ENCODE measurements around the gene WDR7. TPM values are rescaled to one million over a fixed set of nuclear protein-coding genes. Genes with fewer than 3 reads are reported as not detected.

WDR7 gene
- total and polyA plus RNA-seq, 2 experiments from 2014 or later: 5.9 to 19.0 TPM

DNA sequence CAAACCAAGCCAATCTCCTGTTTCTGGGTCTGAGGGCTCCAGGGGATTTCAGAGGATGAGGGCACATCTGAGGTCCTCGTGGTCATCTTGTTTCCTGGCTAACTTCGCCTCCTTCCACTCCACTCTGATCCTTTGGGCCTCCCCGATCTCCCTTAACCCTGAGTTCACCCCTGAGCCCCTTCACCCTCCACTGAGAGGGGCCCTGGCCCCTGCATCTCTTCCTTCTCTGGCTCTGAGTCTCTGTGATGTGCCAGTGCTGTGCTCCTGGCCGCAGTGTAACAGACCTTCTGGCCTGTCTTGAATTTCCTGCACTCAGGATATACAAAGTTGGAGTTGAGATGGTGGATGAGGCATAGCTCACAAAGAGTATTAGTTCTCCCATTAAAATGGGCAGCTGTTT is 411.0 kb downstream of the WDR7 start:
- H3K27ac ChIP-seq: no peak overlapping the region
- H3K4me2 ChIP-seq: no peak overlapping the region
- DNase-seq (ENCODE audit: low spot score): no peak
- H3K4me1 ChIP-seq (ENCODE audit: insufficient read depth): no peaks in the 10 kb centered on the region
- H3K79me2 ChIP-seq: no peaks in the 10 kb centered on the region
- H3K27me3 ChIP-seq: no peaks in the 10 kb centered on the region
- no peaks in the 10 kb centered on the region for H4K20me1 ChIP-seq (ENCODE audit: insufficient read depth, poor library complexity, severe bottlenecking)
- H3K9me2 ChIP-seq (replicated peaks; ENCODE audit: insufficient read depth): no peaks in the 10 kb centered on the region
- WGBS (ENCODE audit: low lambda C conversion rate, missing lambda C conversion rate): 96% methylated on average over 4 of the region's 4 CpGs
- H3K4me3 ChIP-seq: no peak overlapping the region
- H2AFZ ChIP-seq: no peak overlapping the region
- TF ChIP-seq EZH2 (IDR thresholded peaks at IDR 0.05; ENCODE audit: borderline replicate concordance): no peak
- no peak for TF ChIP-seq EZH2phosphoT487 (IDR thresholded peaks at IDR 0.05; ENCODE audit: low read depth, severe bottlenecking, unreplicated experiment)
- TF ChIP-seq, protein P1, sequence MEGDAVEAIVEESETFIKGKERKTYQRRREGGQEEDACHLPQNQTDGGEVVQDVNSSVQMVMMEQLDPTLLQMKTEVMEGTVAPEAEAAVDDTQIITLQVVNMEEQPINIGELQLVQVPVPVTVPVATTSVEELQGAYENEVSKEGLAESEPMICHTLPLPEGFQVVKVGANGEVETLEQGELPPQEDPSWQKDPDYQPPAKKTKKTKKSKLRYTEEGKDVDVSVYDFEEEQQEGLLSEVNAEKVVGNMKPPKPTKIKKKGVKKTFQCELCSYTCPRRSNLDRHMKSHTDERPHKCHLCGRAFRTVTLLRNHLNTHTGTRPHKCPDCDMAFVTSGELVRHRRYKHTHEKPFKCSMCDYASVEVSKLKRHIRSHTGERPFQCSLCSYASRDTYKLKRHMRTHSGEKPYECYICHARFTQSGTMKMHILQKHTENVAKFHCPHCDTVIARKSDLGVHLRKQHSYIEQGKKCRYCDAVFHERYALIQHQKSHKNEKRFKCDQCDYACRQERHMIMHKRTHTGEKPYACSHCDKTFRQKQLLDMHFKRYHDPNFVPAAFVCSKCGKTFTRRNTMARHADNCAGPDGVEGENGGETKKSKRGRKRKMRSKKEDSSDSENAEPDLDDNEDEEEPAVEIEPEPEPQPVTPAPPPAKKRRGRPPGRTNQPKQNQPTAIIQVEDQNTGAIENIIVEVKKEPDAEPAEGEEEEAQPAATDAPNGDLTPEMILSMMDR (IDR thresholded peaks at IDR 0.05; ENCODE audit: poor library complexity): no peak
- no peaks in the 10 kb centered on the region for H3K36me3 ChIP-seq (replicated peaks; ENCODE audit: insufficient read depth, low read depth)
- no peaks in the 10 kb centered on the region for H3K9me3 ChIP-seq (ENCODE audit: low read depth)

DNA sequence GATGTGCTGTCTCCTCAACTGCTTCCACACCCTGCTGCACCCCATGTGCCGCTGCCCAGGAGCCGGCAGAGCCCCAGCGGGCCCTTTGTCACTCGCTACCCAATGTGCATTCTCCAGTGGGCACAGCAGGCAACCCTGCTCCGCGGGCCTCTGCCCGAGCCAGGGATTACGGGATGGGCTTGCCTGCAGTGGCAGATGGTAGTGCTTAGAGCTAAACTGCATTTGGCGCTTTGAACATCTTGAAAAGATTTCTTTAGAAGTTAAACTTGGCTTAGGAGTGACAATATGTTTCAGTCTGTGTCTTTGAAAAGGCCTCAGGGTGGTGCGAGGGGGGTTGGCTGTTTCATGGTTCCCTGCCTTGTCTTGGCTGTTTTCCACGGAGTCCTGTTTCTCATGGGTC is 411.7 kb downstream of the WDR7 start:
- no peaks in the 10 kb centered on the region for H4K20me1 ChIP-seq (ENCODE audit: insufficient read depth, poor library complexity, severe bottlenecking)
- no peak overlapping the region for H3K4me3 ChIP-seq
- H3K9me2 ChIP-seq (replicated peaks; ENCODE audit: insufficient read depth): no peaks in the 10 kb centered on the region
- no peak overlapping the region for H2AFZ ChIP-seq
- H3K9me3 ChIP-seq (ENCODE audit: low read depth): no peaks in the 10 kb centered on the region
- H3K4me1 ChIP-seq (ENCODE audit: insufficient read depth): no peaks in the 10 kb centered on the region
- TF ChIP-seq, protein P1 (IDR thresholded peaks at IDR 0.05; ENCODE audit: poor library complexity): no peak
- TF ChIP-seq EZH2phosphoT487 (IDR thresholded peaks at IDR 0.05; ENCODE audit: low read depth, severe bottlenecking, unreplicated experiment) (no peak), EZH2 (IDR thresholded peaks at IDR 0.05; ENCODE audit: borderline replicate concordance) (no peak)
- no peak overlapping the region for H3K4me2 ChIP-seq
- H3K27me3 ChIP-seq: no peaks in the 10 kb centered on the region
- DNase-seq (ENCODE audit: low spot score): no peak
- H3K27ac ChIP-seq: no peak overlapping the region
- 70% methylated on average over 11 of the region's 11 CpGs for WGBS (ENCODE audit: low lambda C conversion rate, missing lambda C conversion rate)
- no peaks in the 10 kb centered on the region for H3K36me3 ChIP-seq (replicated peaks; ENCODE audit: insufficient read depth, low read depth)
- no peaks in the 10 kb centered on the region for H3K79me2 ChIP-seq

DNA sequence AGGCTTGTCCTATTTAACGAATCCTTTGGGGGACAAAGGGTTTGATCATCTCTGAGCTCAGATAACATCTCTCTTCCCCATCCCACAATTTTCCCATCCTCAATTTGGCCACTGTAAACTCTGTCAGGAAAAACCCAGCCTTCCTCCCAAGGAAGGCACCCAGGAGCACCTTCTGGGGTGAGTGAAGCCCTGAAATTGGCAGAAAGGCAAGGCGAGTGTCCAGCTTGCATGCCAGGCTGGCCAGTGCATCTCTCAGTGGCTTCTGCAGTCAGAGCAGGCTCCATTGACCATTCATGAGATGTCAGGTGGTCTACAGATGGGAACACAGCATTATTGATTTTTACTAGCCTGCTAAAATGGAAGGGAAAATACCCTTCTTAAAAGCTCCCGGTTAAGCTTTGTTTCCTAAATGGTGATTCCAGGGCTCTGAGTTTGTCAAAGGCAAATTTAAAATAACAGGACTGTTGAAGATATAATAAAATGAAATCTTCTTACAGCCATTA is 412.5 kb downstream of the WDR7 start:
- DNase-seq (ENCODE audit: low spot score): no peak
- WGBS (ENCODE audit: low lambda C conversion rate, missing lambda C conversion rate): 77% methylated on average over 3 of the region's 3 CpGs

More for the DNA sequence above, 412.5 kb downstream of the WDR7 start:
- Histone ChIP-seq H3K9me2 (replicated peaks; ENCODE audit: insufficient read depth) (no peaks in the 10 kb centered on the region), H3K9me3 (ENCODE audit: low read depth) (no peaks in the 10 kb centered on the region), H2AFZ (no peak overlapping the region), H3K4me3 (no peak overlapping the region), H3K4me1 (ENCODE audit: insufficient read depth) (no peaks in the 10 kb centered on the region), H3K27ac (no peak overlapping the region), H3K4me2 (no peak overlapping the region), H3K79me2 (no peaks in the 10 kb centered on the region), H3K27me3 (no peaks in the 10 kb centered on the region), H4K20me1 (ENCODE audit: insufficient read depth, poor library complexity, severe bottlenecking) (no peaks in the 10 kb centered on the region), H3K36me3 (replicated peaks; ENCODE audit: insufficient read depth, low read depth) (no peaks in the 10 kb centered on the region)
- no peak for TF ChIP-seq EZH2 (IDR thresholded peaks at IDR 0.05; ENCODE audit: borderline replicate concordance)
- TF ChIP-seq, protein P1 (IDR thresholded peaks at IDR 0.05; ENCODE audit: poor library complexity): no peak
- TF ChIP-seq EZH2phosphoT487 (IDR thresholded peaks at IDR 0.05; ENCODE audit: low read depth, severe bottlenecking, unreplicated experiment): no peak
